B cell (primary cell): ENCODE measurements around the gene NADK2. TPM values are rescaled to one million over a fixed set of nuclear protein-coding genes. Genes with fewer than 3 reads are reported as not detected.

Experiments used
- ATAC-seq: fragments of 200-7000 bp; cut with Tn5 transposase; one replicate; pipeline ENCODE4 v1.10.0; 2021; ENCODE audit warnings: low read depth, mild to moderate bottlenecking, moderate number of reproducible peaks, moderate library complexity
- CTCF ChIA-PET: fragments of 350-600 bp; sonication (Branson Sonifier 250); formaldehyde crosslinking; loops from one replicate; lab custom pipeline; 2021; ENCODE audit warnings: antibody characterized with exemption, inconsistent platforms; lab: Charles Lee
- POLR2A ChIA-PET: fragments of 350-600 bp; sonication (Branson Sonifier 250); formaldehyde crosslinking; loops from one replicate; lab custom pipeline; 2021; ENCODE audit warnings: antibody characterized with exemption; lab: Charles Lee
- DNase-seq: peaks from one replicate; pipeline ENCODE4 v3.0.0; 2013
- H2AFZ ChIP-seq: 2 replicates; pipeline ENCODE4 v1.6.1; 2012; ENCODE audit warnings: mild to moderate bottlenecking, low read depth, low read length; ENCODE audit not compliant: insufficient read depth, poor library complexity, severe bottlenecking
- H3K27ac ChIP-seq, 2 donors: 1 replicate in 1 of 2; 2 replicates in 1 of 2; pipeline ENCODE4 v1.5.1; 2012 to 2013; ENCODE audit warnings: low read length in 2 of 2, mild to moderate bottlenecking in 2 of 2, moderate library complexity in 1 of 2
- H3K27me3 ChIP-seq, 4 experiments: fragments of 200-600 bp in 1 of 4; sonication (generic) in 1 of 4; replicated peaks in 1 of 4; 1 replicate in 2 of 4; 2 replicates in 2 of 4; pipeline versions ENCODE4 v1.6.1 to v1.7.0; 2013 to 2016; ENCODE audit warnings: low read length in 3 of 4, mild to moderate bottlenecking in 2 of 4, mixed read lengths in 1 of 4, moderate library complexity in 1 of 4; ENCODE audit not compliant: insufficient read depth in 4 of 4, control insufficient read depth in 3 of 4; ENCODE audit errors: control extremely low read depth in 1 of 4
- H3K36me3 ChIP-seq, 2 experiments: replicated peaks in 1 of 2; 1 replicate in 1 of 2; 2 replicates in 1 of 2; pipeline versions ENCODE4 v1.6.1 to v1.7.1; 2013; ENCODE audit warnings: low read length in 1 of 2; ENCODE audit not compliant: insufficient read depth in 2 of 2, control insufficient read depth in 1 of 2; ENCODE audit errors: control extremely low read depth in 1 of 2, extremely low read depth in 1 of 2
- H3K4me1 ChIP-seq, 2 donors: fragments of 200-600 bp in 1 of 2; sonication (generic) in 1 of 2; 1 replicate in 1 of 2; 2 replicates in 1 of 2; pipeline versions ENCODE4 v1.5.1 to v1.6.1; 2013 to 2017; ENCODE audit warnings: low read length in 2 of 2; ENCODE audit not compliant: control insufficient read depth in 2 of 2, insufficient read depth in 2 of 2
- H3K4me2 ChIP-seq: replicated peaks from 2 replicates; pipeline ENCODE3; 2012; ENCODE audit warnings: mild to moderate bottlenecking, low read depth, low read length; ENCODE audit not compliant: poor library complexity, severe bottlenecking
- H3K4me3 ChIP-seq, 5 experiments: fragments of 200-600 bp in 1 of 5; sonication (generic) in 1 of 5; 1 replicate in 3 of 5; 2 replicates in 2 of 5; pipeline versions ENCODE4 v1.5.1 to v1.7.0; 2011 to 2016; ENCODE audit warnings: low read length in 4 of 5, mild to moderate bottlenecking in 4 of 5, low read depth in 2 of 5, control low read depth in 1 of 5, moderate library complexity in 1 of 5; ENCODE audit not compliant: insufficient read depth in 1 of 5; ENCODE audit errors: control extremely low read depth in 1 of 5, extremely low read depth in 1 of 5
- H3K79me2 ChIP-seq: fragments of 200-600 bp; sonication (generic); one replicate; pipeline ENCODE4 v1.6.0; 2016; ENCODE audit warnings: low read length; ENCODE audit not compliant: control insufficient read depth, insufficient read depth
- H3K9ac ChIP-seq: fragments of 200-600 bp; sonication (generic); 2 replicates; pipeline ENCODE4 v1.6.1; 2017; ENCODE audit warnings: mild to moderate bottlenecking, low read length, moderate library complexity
- H3K9me3 ChIP-seq, 3 donors: one replicate each; pipeline versions ENCODE4 v1.6.1 to v1.7.1; 2013; ENCODE audit warnings: low read length in 2 of 3; ENCODE audit not compliant: control insufficient read depth in 2 of 3, insufficient read depth in 1 of 3; ENCODE audit errors: control extremely low read depth in 1 of 3
- H4K20me1 ChIP-seq: 2 replicates; pipeline ENCODE4 v1.6.0; 2012; ENCODE audit warnings: mild to moderate bottlenecking, low read length; ENCODE audit not compliant: insufficient read depth, control insufficient read depth, poor library complexity, severe bottlenecking
- H3K27ac Mint-ChIP-seq: one replicate; pipeline ENCODE4 v1.8.0; 2021; ENCODE audit warnings: mixed read lengths
- H3K27me3 Mint-ChIP-seq: one replicate; pipeline ENCODE4 v1.8.0; 2021; ENCODE audit warnings: mixed read lengths
- H3K4me1 Mint-ChIP-seq: one replicate; pipeline ENCODE4 v1.8.0; 2021; ENCODE audit warnings: mixed read lengths
- H3K4me3 Mint-ChIP-seq: one replicate; pipeline ENCODE4 v1.8.0; 2021; ENCODE audit warnings: mixed read lengths
- H3K9me3 Mint-ChIP-seq: one replicate; pipeline ENCODE4 v1.8.0; 2022; ENCODE audit warnings: mixed read lengths; ENCODE audit not compliant: insufficient read depth
- CTCF ChIP-seq: fragments of 200-600 bp; IDR thresholded peaks from one replicate; pipeline ENCODE4 v1.8.0; 2022; ENCODE audit warnings: antibody characterized with exemption, mild to moderate bottlenecking
- EZH2 ChIP-seq: IDR thresholded peaks from 2 replicates; pipeline ENCODE4 v1.6.1; 2012; ENCODE audit warnings: borderline replicate concordance, low read depth, mild to moderate bottlenecking, moderate library complexity, low read length; ENCODE audit not compliant: insufficient read depth, poor library complexity, severe bottlenecking
- WGBS: methylation state at CpG from one replicate; pipeline ENCODE4 v1.1.5; 2013; ENCODE audit warnings: missing lambda C conversion rate; ENCODE audit not compliant: insufficient coverage; 5-methylcytosine and 5-hydroxymethylcytosine counted together
- intact Hi-C: fragments of 100-400 bp; cut with micrococcal nuclease; formaldehyde crosslinking; loops from one replicate; pipeline ENCODE4 v1.10.0; 2022
- polyA minus RNA-seq: library from RNA; depleted of rRNA, polyadenylated mRNA; stranded (reverse); fragments of >200 nt; gene quantifications from 2 replicates; pipeline ENCODE4 v1.2.3, GENCODE V29; 2012
- polyA plus RNA-seq: library from polyadenylated mRNA; depleted of rRNA; stranded (reverse); fragments of >200 nt; gene quantifications from 2 replicates; pipeline ENCODE4 v1.2.3, GENCODE V29; 2012
- total RNA-seq, 2 donors: library from RNA; stranded (reverse); fragments of 120-200 nt in 1 of 2; gene quantifications; 1 replicate in 1 of 2; 2 replicates in 1 of 2; pipeline versions ENCODE4 v1.2.3 to v1.2.4, GENCODE V29; 2013 to 2022

NADK2 gene
- total RNA-seq = 16.0 and 18.6 TPM in 2 replicates
- 14.7 TPM for total RNA-seq (2013)
- 3.3 and 3.9 TPM in 2 replicates for polyA plus RNA-seq
- polyA minus RNA-seq = 4.9 and 6.2 TPM in 2 replicates

GRCh38 chr5:36241631-36242533 is at the start of gene NADK2:
Gene NADK2, minus strand, starts transcription at chr5:36241925. Its CDS starts 127 bp downstream, at chr5:36241798.
- WGBS = under 1% methylated on average over 92 of the region's 100 CpGs
- ATAC-seq (peak; percentile 83), DNase-seq (peak; percentile 96)
- H3K4me3 ChIP-seq = peak within 1 kb of the TSS; percentile 41 to 91 (median 85)
- H3K79me2 ChIP-seq = peaks cover 5% of the 10 kb centered on the region
- H3K4me1 ChIP-seq = peaks cover 18 to 19% of the 10 kb centered on the region in 2 donors
- Mint-ChIP-seq H3K27me3 (no peaks in the 10 kb centered on the region), H3K4me1 (peaks cover 47% of the 10 kb centered on the region), H3K4me3 (peak within 1 kb of the TSS; percentile 92), H3K9me3 (no peaks in the 10 kb centered on the region), H3K27ac (peak within 1 kb of the TSS; percentile 98)
- peak within 1 kb of the TSS; percentile 89 for H3K9ac ChIP-seq
- H3K27me3 ChIP-seq = no peaks in the 10 kb centered on the region
- ChIA-PET CTCF (interaction anchor here (0.8 to 2.2 kb wide), 21 partner anchors 8 to 1130 kb away, joined by 3 to 17 read pairs (median 3); partner anchors contain the start of genes LMBRD2, NUP155 and SKP2), POLR2A (interaction anchor here (0.6 to 3.0 kb wide), 7 partner anchors 75 to 661 kb away, joined by 3 to 15 read pairs (median 5); partner anchors contain the start of genes LMBRD2, NIPBL and SKP2)
- no peaks in the 10 kb centered on the region for H3K36me3 ChIP-seq
- no peaks in the 10 kb centered on the region for H4K20me1 ChIP-seq
- TF ChIP-seq EZH2 (no peak), CTCF (peak; percentile 79)
- H3K9me3 ChIP-seq = no peaks in the 10 kb centered on the region
- peak within 1 kb of the TSS; percentile 82 for H2AFZ ChIP-seq
- peak within 1 kb of the TSS; percentile 94 for H3K4me2 ChIP-seq
- intact Hi-C loops = loop anchor here (1.0 to 5.0 kb wide), 9 partner anchors 90 to 1403 kb away; partner anchors contain the start of genes BRIX1, DNAJC21, RAD1 and SKP2
- peak within 1 kb of the TSS; percentile 92 to 97 for H3K27ac ChIP-seq
